ENCODE data around the gene GALNT10.

The GALNT10 gene

GRCh38 chr5:154324033-154324432 lies 133.5 kb downstream of the GALNT10 start:
- DNase-seq (ENCODE audit: low spot score), result no peak

DNA sequence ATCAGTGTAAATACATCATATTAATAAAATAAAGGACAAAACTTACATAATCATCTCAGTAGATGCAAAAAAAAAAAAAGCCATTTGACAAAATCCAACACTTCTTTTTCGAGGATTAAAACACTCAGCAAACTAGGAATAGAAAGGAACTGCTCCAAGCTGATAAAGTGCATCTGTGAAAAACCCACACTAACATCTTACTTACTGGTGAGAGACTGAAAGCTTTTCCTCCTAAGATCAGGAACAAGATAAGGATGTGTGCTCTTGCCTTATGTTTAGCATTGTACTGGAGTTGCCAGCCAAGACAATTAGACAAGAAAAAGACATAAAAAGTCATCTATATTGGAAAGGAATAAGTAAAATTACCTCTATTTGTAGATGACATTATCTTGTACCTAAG lies 135.0 kb downstream of the GALNT10 start:
- DNase-seq (ENCODE audit: low spot score), result no peak

- no peak for DNase-seq (ENCODE audit: low spot score)
These were observed 138.5 kb downstream of the GALNT10 start for GRCh38 chr5:154329062-154329461.

- DNase-seq (ENCODE audit: low spot score), result no peak
These were observed 139.0 kb downstream of the GALNT10 start for GRCh38 chr5:154329519-154330040.

GRCh38 chr5:154330097-154330667 lies 139.6 kb downstream of the GALNT10 start:
- DNase-seq (ENCODE audit: low spot score), result no peak

GRCh38 chr5:154331232-154331631 lies 140.7 kb downstream of the GALNT10 start:
- DNase-seq (ENCODE audit: low spot score), result no peak

DNA sequence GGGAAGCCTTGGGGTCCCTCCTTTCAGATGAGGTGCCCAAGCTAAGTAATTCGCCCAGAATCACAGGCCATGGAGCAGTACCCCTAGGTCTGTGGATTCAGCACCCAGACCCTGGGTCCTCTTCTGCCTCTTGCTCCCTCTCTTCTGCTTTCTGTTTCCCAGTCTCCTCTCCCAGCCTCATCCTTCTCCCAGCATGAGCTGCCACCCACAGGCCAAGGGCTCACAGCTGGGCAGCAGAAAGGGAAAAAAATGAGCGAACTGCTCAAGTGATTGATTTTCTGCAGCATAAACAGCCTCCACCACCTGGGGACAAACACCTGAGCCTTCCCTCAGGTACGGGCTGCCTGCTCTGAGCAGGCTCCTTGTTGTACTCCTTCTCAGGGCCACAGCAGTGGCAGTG lies 141.4 kb downstream of the GALNT10 start:
- DNase-seq (ENCODE audit: low spot score), result no peak

- DNase-seq (ENCODE audit: low spot score), result no peak
These were observed 141.9 kb downstream of the GALNT10 start for GRCh38 chr5:154332451-154332850.

- no peak for DNase-seq (ENCODE audit: low spot score)
These were observed 142.5 kb downstream of the GALNT10 start for GRCh38 chr5:154333016-154333415.

- DNase-seq (ENCODE audit: low spot score), result no peak
These were observed 144.0 kb downstream of the GALNT10 start for GRCh38 chr5:154334406-154335064.

GRCh38 chr5:154335065-154335448 lies 144.5 kb downstream of the GALNT10 start:
- no peak for DNase-seq (ENCODE audit: low spot score)

- DNase-seq (ENCODE audit: low spot score), result no peak
These were observed 151.1 kb downstream of the GALNT10 start for GRCh38 chr5:154341620-154342019.

- DNase-seq (ENCODE audit: low spot score), result no peak
These were observed 151.7 kb downstream of the GALNT10 start for GRCh38 chr5:154342211-154342610.

- DNase-seq (ENCODE audit: low spot score), result no peak
These were observed 152.4 kb downstream of the GALNT10 start for GRCh38 chr5:154342963-154343362.

- no peak for DNase-seq (ENCODE audit: low spot score)
These were observed 153.9 kb downstream of the GALNT10 start for GRCh38 chr5:154344461-154344860.

GRCh38 chr5:154345255-154345952 lies 154.9 kb downstream of the GALNT10 start:
- no peak for DNase-seq (ENCODE audit: low spot score)

DNA sequence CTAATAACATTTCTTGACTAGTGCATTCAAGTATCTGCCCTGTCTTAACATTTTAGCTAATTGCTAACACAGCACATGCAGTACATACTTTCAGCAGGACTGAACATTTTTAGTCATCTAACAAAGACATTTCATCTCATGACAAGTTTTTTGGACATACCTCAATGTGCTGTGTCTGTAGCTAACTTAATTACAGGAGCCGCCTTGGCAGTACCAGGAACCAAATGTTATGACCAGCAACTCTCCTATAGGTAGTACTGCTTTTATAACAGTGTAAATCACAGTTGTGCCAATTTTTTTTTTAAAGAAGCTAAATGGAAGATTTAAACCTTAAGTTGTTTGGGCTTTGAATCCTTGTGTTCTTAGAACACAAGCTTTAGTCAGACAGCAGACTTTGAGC lies 155.9 kb downstream of the GALNT10 start:
- no peak for DNase-seq (ENCODE audit: low spot score)

GRCh38 chr5:154349626-154350264 lies 159.2 kb downstream of the GALNT10 start:
- DNase-seq (ENCODE audit: low spot score), result no peak

- no peak for DNase-seq (ENCODE audit: low spot score)
These were observed 160.6 kb downstream of the GALNT10 start for GRCh38 chr5:154351141-154351540.

DNA sequence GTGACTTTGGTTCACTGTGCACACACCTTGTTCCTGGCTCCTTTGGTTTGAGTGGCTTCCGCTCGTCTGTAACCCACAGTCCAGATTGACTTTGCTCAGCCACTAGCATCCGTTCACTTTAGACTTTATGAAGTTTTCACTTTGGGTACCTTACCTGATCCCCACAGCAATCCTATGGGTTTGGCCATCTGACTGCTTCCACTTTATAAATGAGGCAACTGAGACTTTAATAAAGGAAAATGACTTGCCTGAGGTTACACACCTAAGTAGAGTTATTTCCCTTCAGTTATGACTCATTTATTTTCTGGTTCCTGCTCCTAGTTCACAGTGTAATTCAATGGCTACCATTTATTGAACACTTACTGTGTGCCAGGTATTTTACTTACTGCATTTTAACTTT lies 161.0 kb downstream of the GALNT10 start:
- DNase-seq (ENCODE audit: low spot score), result no peak

DNA sequence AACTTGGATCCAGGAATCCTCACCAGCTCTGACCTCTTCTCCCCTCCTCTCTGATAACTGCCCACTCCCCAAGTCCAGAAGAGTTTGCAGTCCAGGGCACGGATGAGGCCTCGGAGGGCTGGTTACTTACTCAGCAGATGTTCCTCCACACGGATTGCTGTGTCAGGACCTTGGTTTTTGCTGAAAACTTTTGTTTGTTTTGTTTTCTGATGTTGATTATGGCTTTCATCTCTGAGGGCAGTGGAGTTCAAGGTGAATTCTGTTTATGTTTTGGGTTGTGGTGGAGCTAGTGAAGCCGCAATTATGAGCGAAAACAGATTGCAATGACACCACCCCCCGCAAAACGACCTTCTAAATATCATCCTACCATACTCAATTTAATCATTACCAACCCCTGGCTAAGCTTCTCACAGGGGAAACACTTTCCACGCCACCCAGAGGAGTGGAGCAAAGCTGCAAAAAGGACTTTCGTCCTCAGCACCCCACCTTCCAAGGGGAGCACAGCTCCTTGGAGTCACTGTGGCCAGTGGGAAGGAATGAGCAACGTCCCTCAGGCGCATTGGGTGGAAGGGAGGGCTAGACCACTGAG lies 162.5 kb downstream of the GALNT10 start:
- DNase-seq (ENCODE audit: low spot score), result no peak

DNA sequence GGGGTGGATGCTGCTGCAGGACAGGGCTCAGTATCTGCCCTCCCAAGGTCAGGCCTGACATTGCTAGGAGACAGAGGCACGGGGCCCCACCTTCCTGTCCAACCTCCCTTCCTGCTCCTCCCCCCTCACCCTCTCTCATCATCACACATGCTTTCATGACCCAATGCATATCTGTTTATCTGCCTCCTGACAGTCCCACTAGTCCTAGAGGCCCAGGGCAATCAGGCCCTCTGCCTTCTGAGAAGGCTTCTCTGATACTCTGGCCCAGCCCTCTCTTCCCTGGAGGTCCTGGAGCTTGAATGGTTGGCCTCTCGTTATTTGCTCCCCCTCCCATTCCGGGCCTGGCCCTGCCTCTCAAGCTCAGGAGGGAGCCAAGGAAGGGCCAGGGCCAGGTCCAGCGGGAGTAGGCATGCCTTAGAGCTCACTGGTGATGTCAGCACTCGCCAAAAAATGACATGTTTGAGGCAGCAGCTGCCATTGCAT lies 164.6 kb downstream of the GALNT10 start:
- no peak for DNase-seq (ENCODE audit: low spot score)
